Measurements from ENCODE around the gene TFAP2E. TPM values are rescaled to one million over a fixed set of nuclear protein-coding genes. Genes with fewer than 3 reads are reported as not detected.
A peak's percentile ranks its signal among the peaks of the same experiment; 100 is the strongest.

TFAP2E gene
- total and polyA plus RNA-seq, 10 donors = 0.60 to 4.4 (median 2.0) TPM; not detected in 2

DNA sequence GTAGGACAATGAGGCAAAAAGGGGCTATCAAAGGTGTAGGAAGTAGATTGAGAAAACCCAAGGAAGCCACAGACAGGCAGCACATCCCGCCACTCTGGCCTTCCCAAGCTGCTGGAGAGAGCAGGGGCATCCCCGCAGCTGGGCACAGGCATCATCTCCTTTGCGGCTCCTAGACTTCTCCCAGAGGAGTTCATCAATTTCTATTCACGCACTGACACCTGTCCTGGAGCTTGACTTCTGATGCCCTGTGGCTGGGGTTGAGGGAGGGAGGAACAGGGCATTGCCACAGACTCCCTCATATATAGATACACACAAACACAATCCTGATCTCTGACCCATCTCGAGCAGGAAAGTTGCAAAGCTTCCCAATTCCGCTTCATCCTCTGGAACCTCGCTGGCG lies 1.9 kb upstream of the TFAP2E start:
- WGBS, 5 donors = 83 to 92% (median 87%) methylated on average over 8 of the region's 8 CpGs
- Histone ChIP-seq H3K9me3 (no peaks in the 10 kb centered on the region), H3K27ac (no peak overlapping the region), H3K4me1 (peaks cover 3 to 44% (median 18%) of the 10 kb centered on the region in 6 donors), H3K36me3 (peaks cover 0 to 11% (median 1%) of the 10 kb centered on the region in 6 donors), H3K4me3 (no peak overlapping the region), H3K27me3 (replicated peaks in 1 of 7) (peaks cover 0 to 40% (median 26%) of the 10 kb centered on the region in 7 donors)
- intact Hi-C loops (cut with DNase I; ENCODE audit: low total_unique reads) = loop anchor here (5.0 kb wide), 1 partner anchor 146 kb away; the partner anchor contains the start of gene C1orf216
- no peak for TF ChIP-seq POLR2AphosphoS5 (IDR thresholded peaks at IDR 0.05)
- no peak for TF ChIP-seq POLR2A (IDR thresholded peaks at IDR 0.05)
- TF ChIP-seq, protein P1, sequence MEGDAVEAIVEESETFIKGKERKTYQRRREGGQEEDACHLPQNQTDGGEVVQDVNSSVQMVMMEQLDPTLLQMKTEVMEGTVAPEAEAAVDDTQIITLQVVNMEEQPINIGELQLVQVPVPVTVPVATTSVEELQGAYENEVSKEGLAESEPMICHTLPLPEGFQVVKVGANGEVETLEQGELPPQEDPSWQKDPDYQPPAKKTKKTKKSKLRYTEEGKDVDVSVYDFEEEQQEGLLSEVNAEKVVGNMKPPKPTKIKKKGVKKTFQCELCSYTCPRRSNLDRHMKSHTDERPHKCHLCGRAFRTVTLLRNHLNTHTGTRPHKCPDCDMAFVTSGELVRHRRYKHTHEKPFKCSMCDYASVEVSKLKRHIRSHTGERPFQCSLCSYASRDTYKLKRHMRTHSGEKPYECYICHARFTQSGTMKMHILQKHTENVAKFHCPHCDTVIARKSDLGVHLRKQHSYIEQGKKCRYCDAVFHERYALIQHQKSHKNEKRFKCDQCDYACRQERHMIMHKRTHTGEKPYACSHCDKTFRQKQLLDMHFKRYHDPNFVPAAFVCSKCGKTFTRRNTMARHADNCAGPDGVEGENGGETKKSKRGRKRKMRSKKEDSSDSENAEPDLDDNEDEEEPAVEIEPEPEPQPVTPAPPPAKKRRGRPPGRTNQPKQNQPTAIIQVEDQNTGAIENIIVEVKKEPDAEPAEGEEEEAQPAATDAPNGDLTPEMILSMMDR (IDR thresholded peaks at IDR 0.05 in 8 of 11, conservative IDR thresholded peaks at IDR 0.05 in 3 of 11) = no peak
- peak; percentile 41 for DNase-seq

- DNase-seq = no peak
- intact Hi-C loops (cut with DNase I; ENCODE audit: low total_unique reads) = loop anchor here (5.0 kb wide), 1 partner anchor 145 kb away; the partner anchor contains the start of gene C1orf216
- peaks cover 0 to 2% (median 0%) of the 10 kb centered on the region in 6 donors for H3K36me3 ChIP-seq
Observed at GRCh38 chr1:35572296-35572695, 818 bp upstream of the TFAP2E start.

GRCh38 chr1:35574125-35574654 lies 1.1 kb downstream of the TFAP2E start:
- peaks cover 0 to 50% (median 36%) of the 10 kb centered on the region in 7 donors for H3K27me3 ChIP-seq (replicated peaks in 1 of 7)
- H3K27ac ChIP-seq = no peak overlapping the region
- intact Hi-C loops (cut with DNase I; ENCODE audit: low total_unique reads) = loop anchor here (5.0 kb wide), 1 partner anchor 143 kb away; the partner anchor contains the start of gene C1orf216

More at GRCh38 chr1:35572296-35572695, 818 bp upstream of the TFAP2E start:
- peaks cover 0 to 50% (median 35%) of the 10 kb centered on the region in 7 donors for H3K27me3 ChIP-seq (replicated peaks in 1 of 7)
- no peak overlapping the region for H3K27ac ChIP-seq
- H3K9me3 ChIP-seq = no peaks in the 10 kb centered on the region
- H3K4me3 ChIP-seq = no peak overlapping the region
- 78 to 89% (median 88%) methylated on average over 2 of the region's 2 CpGs for WGBS, 5 donors
- peaks cover 3 to 54% (median 28%) of the 10 kb centered on the region in 6 donors for H3K4me1 ChIP-seq
- no peak for TF ChIP-seq POLR2AphosphoS5 (IDR thresholded peaks at IDR 0.05)
- TF ChIP-seq, protein P1 (IDR thresholded peaks at IDR 0.05 in 8 of 11, conservative IDR thresholded peaks at IDR 0.05 in 3 of 11) = no peak

More at GRCh38 chr1:35574125-35574654, 1.1 kb downstream of the TFAP2E start:
- Histone ChIP-seq H3K9me3 (no peaks in the 10 kb centered on the region), H3K4me1 (peaks cover 5 to 66% (median 42%) of the 10 kb centered on the region in 6 donors), H3K36me3 (no peaks in the 10 kb centered on the region), H3K4me3 (peak overlapping the region in 1 of 8 donors; percentile 68)
- peak; percentile 71 for DNase-seq
- TF ChIP-seq POLR2A (IDR thresholded peaks at IDR 0.05) (no peak), POLR2AphosphoS5 (IDR thresholded peaks at IDR 0.05) (no peak)
- TF ChIP-seq, protein P1 (IDR thresholded peaks at IDR 0.05 in 8 of 11, conservative IDR thresholded peaks at IDR 0.05 in 3 of 11) = no peak
- 72 to 94% (median 78%) methylated on average over 19 to 48 of the region's 48 CpGs for WGBS, 5 donors

Data from spleen (tissue), 11 donors.